DMS53 treated with DMSO at 0.1 percent for 48 hours (cell line): ENCODE results near the gene RNF38.
"Not testable (repeated sequence)": the region's sequence is repeated elsewhere in the genome, so short reads cannot be mapped to it uniquely, and the experiment has no call there.

Experiments
- DNase-seq: peaks from one replicate; lab custom pipeline; 2025; ENCODE audit not compliant: unreplicated experiment; lab: John Stamatoyannopoulos, UW

RNF38 gene

DNA sequence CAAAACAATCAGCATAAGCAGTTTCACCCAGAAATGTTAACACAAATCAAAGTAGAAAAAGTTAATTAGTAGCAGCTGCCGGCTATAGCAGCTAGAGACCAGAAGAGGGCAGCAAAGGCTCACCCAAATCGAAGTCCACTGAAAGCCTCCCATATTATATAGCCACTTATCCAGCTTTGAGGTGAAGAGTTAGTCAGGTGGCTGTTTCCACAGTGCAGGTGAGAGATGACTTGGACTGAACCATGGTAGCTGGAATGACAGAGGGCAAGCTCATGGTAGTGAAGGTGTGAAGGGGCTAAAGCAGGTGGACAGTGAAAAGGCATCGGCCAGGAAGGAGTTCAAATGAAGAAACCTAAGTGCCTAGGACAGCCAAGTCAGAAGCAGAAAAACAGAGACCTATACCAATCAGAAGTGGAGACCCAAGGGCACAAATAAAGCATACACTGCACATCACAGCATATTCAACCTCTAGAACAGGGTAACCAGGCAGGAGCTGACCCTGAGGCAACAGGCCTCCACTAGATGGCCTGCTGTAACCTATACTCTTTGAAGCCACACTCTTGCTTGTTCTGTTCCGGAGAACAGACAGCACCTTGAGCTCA, 7.2 kb upstream of the RNF38 start:
- DNase-seq, result peak; percentile 72

DNA sequence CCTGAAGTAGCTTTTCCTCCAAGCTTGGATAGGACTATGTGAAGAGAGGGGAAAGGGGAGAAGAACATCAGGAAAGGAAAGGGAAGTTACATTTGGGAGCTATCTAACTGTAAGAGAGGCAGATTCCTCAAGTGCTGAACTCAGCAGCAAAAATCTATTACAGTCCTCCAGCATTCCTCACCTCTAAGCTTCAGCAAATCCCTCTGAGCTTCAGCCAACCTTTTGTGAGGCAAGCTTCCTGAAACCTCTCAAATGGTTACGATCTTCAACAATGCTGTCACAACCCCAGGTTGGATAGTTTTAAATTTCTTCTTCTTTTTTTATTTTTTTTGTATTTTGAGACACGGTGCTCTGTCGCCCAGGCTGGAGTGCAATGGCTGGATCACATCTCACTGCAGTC, 2.5 kb upstream of the RNF38 start:
- DNase-seq, result no peak

DNA sequence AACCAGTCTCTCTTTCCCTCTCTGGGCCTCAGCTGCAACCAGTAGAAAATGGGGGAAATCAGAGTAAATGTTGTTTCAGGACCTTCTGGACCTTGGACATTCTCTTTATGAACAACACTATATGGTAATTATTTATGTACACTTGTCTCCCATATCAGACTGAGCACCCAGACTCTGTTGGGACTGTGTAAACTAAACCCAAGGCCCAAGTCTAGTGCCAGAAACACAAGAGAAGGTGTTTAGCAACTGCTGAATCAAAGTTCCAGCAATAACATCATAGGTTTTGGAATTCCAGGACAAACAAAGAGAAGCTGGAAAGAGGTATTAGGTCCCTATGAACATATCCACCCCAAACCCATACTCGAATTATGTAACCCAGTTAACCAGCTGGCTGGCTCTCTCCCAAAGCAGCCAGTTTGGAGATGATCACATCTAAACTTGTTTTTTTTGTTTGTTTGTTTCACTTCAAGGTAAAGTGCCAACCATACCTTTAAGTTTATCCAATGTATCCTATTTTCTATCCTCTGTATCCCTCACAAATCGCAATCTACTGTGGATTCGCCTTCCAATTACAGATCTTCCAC, 1.9 kb upstream of the RNF38 start:
- DNase-seq, result no peak

DNA sequence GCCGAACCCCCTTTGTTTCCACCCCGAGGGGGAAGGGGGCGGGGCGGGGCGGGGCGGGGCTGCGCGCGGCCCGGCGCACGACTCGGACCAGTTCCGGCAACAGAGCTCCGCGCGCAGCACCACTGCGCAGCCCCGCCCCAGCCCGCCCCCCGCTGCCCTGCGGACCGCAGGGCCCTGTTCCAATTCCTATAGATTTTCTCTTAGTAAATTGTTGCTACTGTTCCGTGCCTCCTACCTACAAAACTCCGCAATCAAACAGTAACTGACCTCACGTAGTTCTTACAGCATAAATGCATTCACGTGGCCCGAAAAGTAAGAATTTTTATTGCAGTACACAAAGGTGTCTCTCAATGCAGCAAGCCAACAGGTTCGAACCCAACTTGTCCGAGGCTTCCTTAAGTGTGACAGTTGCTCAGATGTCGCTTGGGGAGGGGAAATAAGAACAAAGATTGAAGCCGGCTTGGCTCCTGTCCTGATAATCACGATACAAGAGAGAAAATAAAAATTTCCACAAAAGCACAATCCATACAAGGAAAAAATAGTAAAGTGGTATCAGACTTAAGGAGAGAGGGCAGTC, 1.2 kb upstream of the RNF38 start:
- DNase-seq, result peak; percentile 49

DNA sequence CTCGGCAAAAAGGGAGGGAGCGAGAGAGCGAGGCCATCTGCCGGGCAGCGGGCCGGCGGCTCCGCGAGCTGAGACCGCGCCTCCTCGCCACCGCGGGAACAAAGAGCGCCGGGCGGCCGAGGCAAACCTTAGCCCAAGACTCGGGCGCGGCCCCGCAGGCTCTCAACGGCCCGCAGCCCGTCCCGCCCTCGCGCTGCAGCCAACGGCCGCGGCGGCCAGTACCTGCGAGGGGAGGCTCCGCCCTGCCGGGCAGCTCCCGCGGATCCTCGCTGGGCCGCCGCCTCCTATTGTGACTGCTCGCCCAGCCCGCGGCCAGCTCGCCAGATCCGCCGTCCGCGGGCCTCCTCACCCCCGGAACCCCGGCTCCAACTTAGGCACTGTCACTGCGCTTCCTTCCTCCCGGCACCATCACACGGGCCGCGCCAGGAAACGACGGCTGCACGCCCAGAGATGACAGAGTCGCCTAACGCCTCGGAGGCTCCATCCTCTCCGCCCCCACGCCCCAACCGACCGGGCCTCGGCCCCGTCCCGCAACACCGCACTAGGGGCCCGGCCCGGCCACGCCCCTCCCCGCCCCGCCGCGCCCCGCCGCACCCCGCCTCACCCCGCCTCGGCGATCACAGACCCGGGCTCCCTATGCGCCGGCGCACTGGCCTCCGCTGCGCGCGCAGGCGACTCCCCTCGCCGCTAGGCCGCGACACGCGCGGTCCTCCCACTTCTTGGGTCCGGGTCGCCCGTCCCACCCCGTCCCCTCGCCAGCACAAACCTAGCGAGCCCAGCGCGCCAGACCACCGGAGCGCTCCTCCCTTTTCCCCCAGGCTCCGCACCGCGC, 479 bp upstream of the RNF38 start:
- DNase-seq, result peak; percentile 62

DNA sequence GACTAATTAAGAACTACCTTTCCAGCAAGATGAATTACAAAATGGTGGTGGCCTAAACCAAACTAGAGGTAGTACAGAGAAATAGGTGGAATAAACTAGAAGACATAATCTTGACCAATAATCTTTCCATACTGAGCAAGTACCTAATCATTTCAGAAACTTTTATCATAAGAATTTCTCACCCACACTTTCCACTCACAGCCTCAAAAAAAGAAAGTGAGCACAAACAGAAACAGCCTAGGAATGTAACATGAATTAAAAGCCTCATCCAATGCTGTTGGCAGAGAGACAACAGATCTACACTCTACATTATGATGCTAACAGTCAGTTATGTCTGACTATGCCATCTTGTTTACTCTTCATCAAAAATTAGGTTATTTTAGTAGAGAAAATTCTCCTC, 1.3 kb downstream of the RNF38 start:
- DNase-seq, result no peak

DNA sequence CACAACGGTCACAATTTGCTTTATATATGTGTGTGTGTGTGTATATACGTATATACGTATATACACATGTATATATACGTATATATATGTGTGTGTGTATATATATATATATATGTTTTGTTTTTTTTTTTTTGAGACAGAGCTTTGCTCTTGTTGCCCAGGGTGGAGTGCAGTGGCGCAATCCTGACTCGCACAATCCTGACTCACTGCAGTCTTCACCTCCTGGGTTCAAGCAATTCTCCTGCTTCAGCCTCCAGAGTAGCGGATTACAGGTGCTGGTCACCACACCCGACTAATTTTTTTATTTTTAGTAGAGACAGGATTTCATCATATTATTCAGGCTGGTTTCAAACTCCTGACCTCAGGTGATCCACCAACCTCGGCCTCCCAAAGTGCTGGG, 3.1 kb downstream of the RNF38 start:
- DNase-seq, result no peak

DNA sequence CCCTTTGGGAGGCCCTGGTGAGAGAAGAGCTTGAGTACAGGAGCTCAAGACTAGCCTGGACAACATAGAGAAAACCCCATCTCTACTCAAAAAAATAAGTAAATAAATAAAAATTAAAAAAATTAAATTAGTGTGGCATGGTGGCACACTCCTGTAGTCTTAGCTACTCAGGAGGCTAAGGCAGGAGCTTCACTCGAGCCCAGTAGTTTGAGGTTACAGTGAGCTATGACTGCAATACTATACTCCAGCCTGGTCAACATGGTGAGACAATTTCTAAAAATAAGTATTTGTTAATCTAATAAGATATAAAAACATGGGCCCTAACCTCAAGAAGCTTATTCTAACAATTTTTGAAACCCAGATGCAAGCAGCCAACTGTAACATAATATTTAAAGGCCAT, 7.6 kb downstream of the RNF38 start:
- DNase-seq, result no peak

DNA sequence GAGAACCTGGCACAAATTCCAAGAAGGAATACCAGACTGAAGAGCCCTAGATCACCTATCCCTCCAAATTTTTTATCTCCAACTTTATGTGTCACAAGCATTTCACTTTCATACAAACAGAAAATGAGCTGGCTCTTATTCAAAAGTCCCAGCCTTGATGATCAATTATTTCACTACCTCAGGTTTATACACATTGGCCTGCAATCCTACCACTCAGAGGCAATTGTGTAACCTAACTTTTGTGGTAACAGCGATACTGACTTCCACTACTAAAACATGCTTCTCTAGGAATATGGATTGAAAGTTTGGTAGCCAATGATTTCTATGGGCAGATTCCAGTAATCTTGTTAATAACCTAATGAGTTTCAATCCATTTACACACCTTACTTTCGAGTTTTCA, 10.5 kb downstream of the RNF38 start:
- no peak for DNase-seq

DNA sequence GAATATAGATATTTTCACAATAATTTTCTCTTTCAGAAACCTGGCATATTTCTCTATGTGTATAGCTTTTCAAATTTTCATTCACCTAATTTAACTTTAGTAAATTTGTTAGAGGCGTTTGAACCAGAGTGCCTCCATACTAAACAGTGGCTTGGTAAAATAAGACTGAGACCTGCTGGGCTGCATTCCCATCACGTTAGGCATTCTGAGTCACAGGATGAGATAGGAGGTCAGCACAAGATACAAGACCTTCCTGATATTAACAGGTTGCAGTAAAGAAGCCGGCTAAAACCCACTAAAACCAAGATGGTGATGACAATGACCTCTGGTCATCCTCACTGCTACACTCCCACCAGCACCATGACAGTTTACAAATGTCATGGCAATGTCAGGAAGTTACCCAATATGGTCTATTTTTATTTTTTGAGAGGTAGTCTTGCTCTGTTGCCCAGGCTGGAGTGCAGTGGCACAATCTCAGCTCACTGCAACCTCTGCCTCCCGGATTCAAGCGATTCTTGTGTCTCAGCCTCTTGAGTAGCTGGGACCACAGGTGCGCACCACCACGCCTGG, 13.6 kb downstream of the RNF38 start:
- DNase-seq, result not testable (repeated sequence)

DNA sequence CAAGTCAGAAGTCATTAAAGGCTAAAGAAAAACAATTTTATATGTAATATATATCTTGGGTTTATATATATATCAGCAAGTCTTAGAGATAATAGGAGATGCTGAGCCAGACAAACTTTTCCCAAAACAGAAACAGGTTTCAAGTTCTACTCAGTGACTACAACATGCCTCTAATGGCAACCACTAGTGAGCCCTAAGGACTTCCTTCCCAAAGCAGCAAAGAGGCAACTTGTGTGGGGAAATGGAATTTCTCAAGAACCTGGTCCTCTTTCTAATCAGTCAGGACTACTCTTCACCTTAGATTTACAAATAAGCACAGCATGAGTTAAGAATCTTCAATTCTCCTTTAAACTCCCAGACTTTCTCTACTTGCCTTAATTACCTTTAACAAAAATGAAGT, 17.6 kb downstream of the RNF38 start:
- DNase-seq, result no peak

DNA sequence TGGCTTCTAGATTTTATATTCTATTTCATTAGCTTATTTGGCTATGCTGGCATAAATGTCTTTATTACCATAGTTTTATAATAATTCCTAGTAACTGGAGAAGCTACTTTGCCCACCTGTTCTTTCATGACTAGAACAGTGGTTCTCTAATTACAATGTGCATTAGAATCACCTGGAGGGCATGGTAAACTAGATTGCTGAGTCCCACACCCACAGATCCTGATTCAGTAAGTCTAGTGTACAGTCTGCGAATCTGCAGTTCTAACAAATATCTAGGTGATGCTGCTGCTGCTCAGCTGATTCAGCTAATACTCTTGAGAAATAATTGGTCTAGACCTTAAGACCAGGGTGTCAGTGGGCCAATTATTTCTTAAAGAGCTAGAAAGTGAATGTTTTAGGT, 35.5 kb downstream of the RNF38 start:
- no peak for DNase-seq

DNA sequence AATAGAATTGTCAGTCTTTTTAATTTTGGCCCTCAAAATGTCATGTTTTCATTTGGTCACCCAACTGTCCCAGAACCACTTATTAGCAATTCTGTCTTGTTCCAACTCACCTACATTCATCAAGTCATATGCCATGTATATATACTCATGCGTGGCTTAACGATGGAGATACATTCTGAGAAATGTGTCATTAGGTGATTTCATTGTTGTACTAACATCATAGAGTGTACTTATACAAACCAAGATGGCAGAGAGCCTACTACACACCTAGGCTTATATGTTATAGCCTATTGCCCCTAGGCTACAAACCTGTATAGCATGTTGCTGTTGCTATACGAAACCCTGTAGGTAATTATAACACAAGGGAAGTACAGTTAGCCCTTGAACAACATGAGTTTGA, 36.6 kb downstream of the RNF38 start:
- no peak for DNase-seq

DNA sequence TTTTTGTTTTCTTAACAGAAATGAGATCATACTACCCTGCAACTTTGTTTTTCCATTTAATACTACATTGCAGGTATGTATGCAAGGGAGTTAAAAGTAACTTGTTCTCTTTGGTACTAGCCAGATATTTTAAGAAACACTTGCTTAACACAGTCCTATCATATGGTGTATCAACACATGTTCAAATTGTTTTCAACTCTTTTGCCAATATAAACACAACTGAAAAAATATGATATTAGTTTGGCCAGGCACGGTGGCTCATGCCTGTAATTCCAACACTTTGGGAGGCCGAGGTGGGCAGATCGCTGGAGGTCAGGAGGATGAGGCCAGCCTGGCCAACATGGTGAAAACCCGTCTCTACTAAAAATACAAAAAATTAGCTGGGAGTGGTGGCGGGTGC, 41.6 kb downstream of the RNF38 start:
- DNase-seq, result no peak

DNA sequence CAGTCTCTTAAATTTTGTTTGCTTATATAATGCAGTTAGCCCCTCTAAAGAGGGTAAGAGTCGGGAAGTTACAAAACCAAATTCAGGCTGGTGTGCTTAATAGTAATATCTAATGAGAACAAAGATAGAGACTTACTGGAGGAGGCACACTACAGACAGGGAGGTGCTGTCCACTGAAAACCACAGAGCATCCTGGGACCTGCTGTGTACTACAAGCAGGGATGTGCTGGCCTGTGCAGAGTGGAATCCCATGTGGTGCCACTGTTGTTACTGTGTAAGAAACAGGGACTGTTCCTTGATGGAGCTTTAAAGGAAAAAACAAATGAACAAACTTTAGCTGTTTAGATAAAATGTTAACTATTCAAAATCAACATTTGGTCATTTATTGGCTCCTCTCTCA, 42.4 kb downstream of the RNF38 start:
- no peak for DNase-seq

DNA sequence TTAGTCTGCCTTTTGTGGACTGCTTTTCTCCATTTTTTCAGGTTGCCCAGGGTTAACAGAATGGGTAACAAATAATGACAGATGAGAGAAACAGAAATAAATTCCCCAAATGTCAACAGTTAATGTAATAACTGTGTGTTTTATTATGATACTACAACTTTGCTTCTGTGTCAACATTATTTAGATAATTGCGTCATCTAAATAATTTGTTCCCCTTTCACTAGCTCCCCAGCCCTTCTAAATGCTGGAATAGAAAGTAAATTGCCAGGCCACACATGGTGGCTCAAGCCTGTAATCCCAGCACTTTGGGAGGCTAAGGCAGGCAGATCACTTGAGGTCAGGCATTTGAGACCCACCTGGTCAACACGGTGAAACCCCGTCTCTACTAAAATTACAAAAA, 53.5 kb downstream of the RNF38 start:
- DNase-seq, result no peak

DNA sequence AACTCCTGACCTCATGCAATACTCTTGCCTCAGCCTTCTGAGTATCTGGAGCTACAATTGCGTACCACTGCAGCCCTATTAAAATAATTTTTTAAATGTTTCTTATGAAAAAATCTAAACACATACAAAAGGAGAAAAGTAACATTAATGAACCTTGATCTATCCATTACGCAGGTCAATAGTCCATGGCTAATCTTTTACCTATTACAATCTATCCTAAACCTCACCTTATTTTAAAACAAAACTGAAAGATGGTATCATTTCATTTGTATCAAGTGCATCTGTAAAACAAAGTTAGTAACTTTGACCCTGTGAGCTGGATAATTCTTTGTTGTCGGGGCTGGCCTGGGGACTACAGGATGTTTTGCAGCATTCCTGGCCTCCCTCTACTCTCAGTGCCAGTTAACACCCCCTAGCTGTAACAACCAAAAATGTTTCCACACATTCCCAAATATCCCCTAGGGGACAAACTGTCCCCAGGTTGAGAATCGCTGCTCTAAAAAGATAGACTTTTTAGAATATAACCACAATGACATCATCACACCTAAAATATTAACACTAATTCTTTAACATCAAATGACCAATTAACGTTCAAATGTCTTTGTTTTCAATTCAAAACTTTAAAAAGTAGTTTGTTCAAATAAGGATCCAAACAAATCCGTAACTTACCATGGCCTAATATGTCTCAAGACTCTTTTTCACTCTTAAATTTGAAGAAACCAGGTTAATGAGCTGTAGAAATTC, 54.8 kb downstream of the RNF38 start:
- no peak for DNase-seq

DNA sequence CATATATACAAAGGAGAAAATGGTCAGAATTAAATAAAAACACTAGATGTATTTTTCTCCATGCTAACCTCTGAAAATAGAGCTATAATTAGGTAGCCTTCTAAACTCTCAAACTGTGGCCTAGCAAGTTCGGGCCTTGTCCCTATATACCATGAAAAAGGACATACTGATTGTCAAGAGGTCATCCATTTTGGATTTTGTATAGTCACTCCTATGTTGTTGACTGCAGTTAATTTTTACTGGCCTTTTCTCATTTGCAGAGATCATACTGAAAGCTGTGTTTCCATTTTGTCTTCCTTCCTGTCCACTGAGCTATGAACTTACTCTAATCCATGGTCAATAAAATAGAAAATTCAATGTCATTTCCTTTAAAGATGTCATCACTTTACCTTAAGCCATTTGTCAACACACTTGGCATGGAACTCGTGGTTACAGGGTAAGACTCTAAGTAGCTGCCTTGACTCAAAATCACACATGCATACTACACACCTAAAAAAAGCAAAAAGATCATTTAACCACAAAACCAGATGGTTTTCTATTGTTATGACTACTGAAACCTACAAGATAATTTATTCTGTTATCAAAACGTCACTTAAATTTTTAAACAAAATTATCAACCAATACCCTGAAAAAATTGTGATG, 58.0 kb downstream of the RNF38 start:
- peak; percentile 42 for DNase-seq

DNA sequence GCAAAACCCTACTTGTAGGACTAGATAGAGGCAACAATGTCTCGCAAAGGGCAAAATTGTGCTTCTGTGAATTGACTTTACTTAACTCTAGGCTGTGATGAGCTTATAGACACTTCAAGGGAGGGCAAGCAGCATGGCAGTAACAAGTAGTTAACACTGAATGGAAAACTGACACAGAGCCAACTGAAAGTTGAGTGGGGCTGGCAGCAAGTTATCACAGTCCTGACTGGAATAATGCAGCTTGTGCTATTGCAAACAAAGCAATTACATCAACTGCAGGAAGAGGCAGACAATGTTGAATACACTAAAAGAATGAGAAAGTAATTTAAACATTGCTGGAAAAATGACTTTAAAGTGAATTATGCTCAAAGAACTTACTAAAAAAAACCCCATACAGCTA, 62.2 kb downstream of the RNF38 start:
- DNase-seq, result no peak

DNA sequence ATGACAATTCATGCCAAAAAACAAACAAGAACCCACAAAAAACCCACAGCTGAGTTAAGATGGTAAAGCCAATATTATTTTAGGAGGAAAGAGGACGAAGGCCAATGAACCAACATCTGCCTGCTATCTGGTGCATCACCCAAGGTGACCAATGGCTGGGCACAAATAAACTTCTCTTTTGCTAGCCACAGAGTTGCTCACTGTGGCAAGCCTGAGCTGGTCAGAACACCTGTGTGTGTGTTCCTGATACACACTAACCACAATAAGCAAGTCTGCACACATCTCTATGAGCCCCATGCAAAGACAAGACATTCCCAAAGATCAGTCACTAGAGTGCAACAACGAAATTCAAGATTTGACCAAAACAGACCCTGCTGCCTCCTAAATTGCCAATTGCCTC, 63.1 kb downstream of the RNF38 start:
- no peak for DNase-seq
